Measurements from ENCODE around the gene LHPP. TPM values are rescaled to one million over a fixed set of nuclear protein-coding genes. Genes with fewer than 3 reads are reported as not detected.

Gene LHPP
- polyA plus RNA-seq, 5 donors, result 11.4 to 17.7 (median 13.0) TPM

- no peak for DNase-seq
These were observed 129.5 kb downstream of the LHPP start for GRCh38 chr10:124591123-124591495.

- no peak for DNase-seq
These were observed 130.5 kb downstream of the LHPP start for GRCh38 chr10:124592101-124592500.

- no peak for DNase-seq
These were observed 131.3 kb downstream of the LHPP start for GRCh38 chr10:124592736-124593430.

GRCh38 chr10:124593431-124593985 lies 131.9 kb downstream of the LHPP start:
- no peak for DNase-seq

- no peak for DNase-seq
These were observed 132.6 kb downstream of the LHPP start for GRCh38 chr10:124594240-124594639.

- no peak for DNase-seq
These were observed 133.7 kb downstream of the LHPP start for GRCh38 chr10:124595143-124595883.

- DNase-seq, result no peak
These were observed 134.6 kb downstream of the LHPP start for GRCh38 chr10:124596116-124596785.

GRCh38 chr10:124596962-124597845 lies 135.6 kb downstream of the LHPP start:
- DNase-seq, result no peak

GRCh38 chr10:124597846-124598165 lies 136.2 kb downstream of the LHPP start:
- DNase-seq, result no peak

- no peak for DNase-seq
These were observed 136.6 kb downstream of the LHPP start for GRCh38 chr10:124598196-124598595.

- no peak for DNase-seq
These were observed 137.4 kb downstream of the LHPP start for GRCh38 chr10:124598773-124599587.

GRCh38 chr10:124599588-124600050 lies 138.0 kb downstream of the LHPP start:
- no peak for DNase-seq

- no peak for DNase-seq
These were observed 138.6 kb downstream of the LHPP start for GRCh38 chr10:124600051-124600880.

- DNase-seq, result no peak
These were observed 139.4 kb downstream of the LHPP start for GRCh38 chr10:124601016-124601415.

- DNase-seq, result no peak
These were observed 140.0 kb downstream of the LHPP start for GRCh38 chr10:124601431-124602120.

- no peak for DNase-seq
These were observed 140.5 kb downstream of the LHPP start for GRCh38 chr10:124602121-124602561.

GRCh38 chr10:124602646-124603365 lies 141.2 kb downstream of the LHPP start:
- no peak for DNase-seq
